ENCODE data around the gene RHEB. TPM values are rescaled to one million over a fixed set of nuclear protein-coding genes. Genes with fewer than 3 reads are reported as not detected.

RHEB gene
- total RNA-seq, 1 donor from 2014 or later, result 143 TPM

DNA sequence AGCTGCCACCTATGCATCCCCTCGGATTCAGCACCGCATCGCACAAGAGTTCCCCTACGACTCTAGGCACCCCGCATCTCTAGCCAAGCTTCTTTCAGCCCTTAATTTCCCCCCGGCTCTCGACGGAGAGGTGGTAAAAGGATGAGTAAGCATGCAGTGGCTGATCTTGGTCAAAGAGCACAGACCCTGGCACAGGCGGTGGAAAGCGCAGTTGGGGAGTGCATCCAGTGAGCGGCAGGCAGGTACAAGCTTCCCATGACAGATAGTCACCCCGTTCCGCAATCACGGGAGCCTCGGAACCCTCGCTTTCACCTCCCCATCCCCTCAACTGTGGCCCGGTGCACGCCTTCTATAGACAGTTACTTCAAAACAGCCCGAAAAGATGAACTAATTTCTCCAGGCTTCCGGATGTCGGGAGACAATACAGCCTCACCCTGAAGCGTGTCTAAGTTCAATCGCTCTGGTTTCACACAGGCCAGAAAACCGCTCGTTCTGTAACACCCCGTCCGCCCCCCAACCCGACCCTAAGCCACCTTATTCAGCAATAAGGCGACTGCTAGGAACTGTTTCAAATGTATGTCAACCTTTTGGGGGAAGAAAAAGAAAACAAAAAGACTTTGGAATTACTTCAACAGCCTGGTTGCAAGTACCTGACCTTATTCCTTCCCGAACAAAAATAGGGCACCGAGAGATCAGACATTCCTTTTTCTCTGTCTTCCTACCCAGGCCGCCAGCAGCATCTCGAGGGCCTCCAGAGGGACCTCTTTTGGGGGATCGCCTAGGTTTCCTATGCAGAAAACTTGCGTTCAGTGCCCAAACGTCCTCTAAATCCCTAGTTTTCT is 1.4 kb downstream of the RHEB start:
- no peaks in the 10 kb centered on the region for H3K36me3 ChIP-seq (ENCODE audit: insufficient read depth, low read length)
- H3K27me3 ChIP-seq (ENCODE audit: insufficient read depth, low read length), result no peaks in the 10 kb centered on the region
- H3K4me2 ChIP-seq (ENCODE audit: low read length), result peak overlapping the region; percentile 89
- Mint-ChIP-seq H3K4me1 (ENCODE audit: low read depth, unreplicated experiment) (peaks cover 14% of the 10 kb centered on the region), H3K27ac (ENCODE audit: unreplicated experiment) (peak overlapping the region; percentile 95), H3K9me3 (ENCODE audit: unreplicated experiment) (no peaks in the 10 kb centered on the region), H3K27me3 (ENCODE audit: low read depth, unreplicated experiment) (no peaks in the 10 kb centered on the region), H3K36me3 (ENCODE audit: low read depth, unreplicated experiment) (no peaks in the 10 kb centered on the region), H3K4me3 (ENCODE audit: unreplicated experiment) (peak overlapping the region; percentile 100)
- H3K4me3 ChIP-seq (ENCODE audit: insufficient read depth, low read depth, low read length), result peak overlapping the region; percentile 92
- H3K9ac ChIP-seq (ENCODE audit: low read length), result peak overlapping the region; percentile 95
- TF ChIP-seq CTCF (IDR thresholded peaks at IDR 0.05; ENCODE audit: insufficient read depth, low read depth, low read length) (no peak), EZH2 (IDR thresholded peaks at IDR 0.05; ENCODE audit: insufficient read depth, low read length) (no peak)
- peaks cover 17% of the 10 kb centered on the region for H3K4me1 ChIP-seq (ENCODE audit: insufficient read depth, low read length)
- FAIRE-seq, result no peak
- H3K27ac ChIP-seq (ENCODE audit: low read depth, low read length), result peak overlapping the region; percentile 88
- no peak overlapping the region for H2AFZ ChIP-seq (ENCODE audit: low read depth, low read length)
- DNase-seq (ENCODE audit: low read depth), result peak; percentile 32
- H3K79me2 ChIP-seq (ENCODE audit: insufficient read depth, low read length), result peaks cover 60% of the 10 kb centered on the region
- H3K9me3 ChIP-seq (ENCODE audit: insufficient read depth, low read depth, low read length), result no peaks in the 10 kb centered on the region
- H4K20me1 ChIP-seq (ENCODE audit: insufficient read depth, low read length), result peaks cover 55% of the 10 kb centered on the region

- H3K4me2 ChIP-seq (ENCODE audit: low read length), result peak overlapping the region; percentile 89
- H2AFZ ChIP-seq (ENCODE audit: low read depth, low read length), result no peak overlapping the region
- H3K36me3 Mint-ChIP-seq (ENCODE audit: low read depth, unreplicated experiment), result peaks cover 3% of the 10 kb centered on the region
- peak overlapping the region; percentile 100 for H3K4me3 Mint-ChIP-seq (ENCODE audit: unreplicated experiment)
- peaks cover 62% of the 10 kb centered on the region for H4K20me1 ChIP-seq (ENCODE audit: insufficient read depth, low read length)
- peak overlapping the region; percentile 95 for H3K9ac ChIP-seq (ENCODE audit: low read length)
- FAIRE-seq (no peak), DNase-seq (ENCODE audit: low read depth) (no peak)
- H3K27me3 ChIP-seq (ENCODE audit: insufficient read depth, low read length), result no peaks in the 10 kb centered on the region
- no peaks in the 10 kb centered on the region for H3K36me3 ChIP-seq (ENCODE audit: insufficient read depth, low read length)
- H3K9me3 Mint-ChIP-seq (ENCODE audit: unreplicated experiment), result no peaks in the 10 kb centered on the region
- peak overlapping the region; percentile 88 for H3K27ac ChIP-seq (ENCODE audit: low read depth, low read length)
- H3K79me2 ChIP-seq (ENCODE audit: insufficient read depth, low read length), result peaks cover 66% of the 10 kb centered on the region
- no peaks in the 10 kb centered on the region for H3K9me3 ChIP-seq (ENCODE audit: insufficient read depth, low read depth, low read length)
- H3K27ac Mint-ChIP-seq (ENCODE audit: unreplicated experiment), result peak overlapping the region; percentile 95
- TF ChIP-seq EZH2 (IDR thresholded peaks at IDR 0.05; ENCODE audit: insufficient read depth, low read length) (no peak), CTCF (IDR thresholded peaks at IDR 0.05; ENCODE audit: insufficient read depth, low read depth, low read length) (no peak)
- peaks cover 17% of the 10 kb centered on the region for H3K4me1 ChIP-seq (ENCODE audit: insufficient read depth, low read length)
- peaks cover 14% of the 10 kb centered on the region for H3K4me1 Mint-ChIP-seq (ENCODE audit: low read depth, unreplicated experiment)
- H3K4me3 ChIP-seq (ENCODE audit: insufficient read depth, low read depth, low read length), result peak overlapping the region; percentile 92
- no peaks in the 10 kb centered on the region for H3K27me3 Mint-ChIP-seq (ENCODE audit: low read depth, unreplicated experiment)
Measured at GRCh38 chr7:151517601-151518104, 2.0 kb downstream of the RHEB start.

- H3K27ac ChIP-seq (ENCODE audit: low read depth, low read length), result no peak overlapping the region
- no peaks in the 10 kb centered on the region for H3K27me3 ChIP-seq (ENCODE audit: insufficient read depth, low read length)
- no peaks in the 10 kb centered on the region for H3K9me3 ChIP-seq (ENCODE audit: insufficient read depth, low read depth, low read length)
- Mint-ChIP-seq H3K9me3 (ENCODE audit: unreplicated experiment) (no peaks in the 10 kb centered on the region), H3K4me3 (ENCODE audit: unreplicated experiment) (no peak overlapping the region), H3K36me3 (ENCODE audit: low read depth, unreplicated experiment) (peaks cover 3% of the 10 kb centered on the region), H3K27me3 (ENCODE audit: low read depth, unreplicated experiment) (no peaks in the 10 kb centered on the region), H3K27ac (ENCODE audit: unreplicated experiment) (no peak overlapping the region), H3K4me1 (ENCODE audit: low read depth, unreplicated experiment) (peaks cover 14% of the 10 kb centered on the region)
- no peak overlapping the region for H3K4me3 ChIP-seq (ENCODE audit: insufficient read depth, low read depth, low read length)
- no peak for DNase-seq (ENCODE audit: low read depth)
- H2AFZ ChIP-seq (ENCODE audit: low read depth, low read length), result no peak overlapping the region
- peaks cover 91% of the 10 kb centered on the region for H3K79me2 ChIP-seq (ENCODE audit: insufficient read depth, low read length)
- no peak overlapping the region for H3K4me2 ChIP-seq (ENCODE audit: low read length)
- no peak for FAIRE-seq
- peaks cover 12% of the 10 kb centered on the region for H3K4me1 ChIP-seq (ENCODE audit: insufficient read depth, low read length)
- no peak overlapping the region for H3K9ac ChIP-seq (ENCODE audit: low read length)
- H3K36me3 ChIP-seq (ENCODE audit: insufficient read depth, low read length), result no peaks in the 10 kb centered on the region
- TF ChIP-seq CTCF (IDR thresholded peaks at IDR 0.05; ENCODE audit: insufficient read depth, low read depth, low read length) (no peak), EZH2 (IDR thresholded peaks at IDR 0.05; ENCODE audit: insufficient read depth, low read length) (no peak)
- peaks cover 86% of the 10 kb centered on the region for H4K20me1 ChIP-seq (ENCODE audit: insufficient read depth, low read length)
Measured at GRCh38 chr7:151515276-151515565, 4.5 kb downstream of the RHEB start.

Measured in astrocyte (in vitro differentiated cells and primary cell).